Dendritic cell treated with granulocyte-macrophage colony-stimulating factor and Interleukin-4, amounts not matched to agents 40 ng/mL and 50 ng/mL, for 4 days (primary cell): ENCODE measurements around the gene HAT1.
A peak's percentile ranks its signal among the peaks of the same experiment; 100 is the strongest.

Experiments used
- H3K27ac Mint-ChIP-seq: one replicate; pipeline ENCODE4 v1.8.0; 2022; ENCODE audit warnings: mild to moderate bottlenecking, mixed read lengths
- H3K27me3 Mint-ChIP-seq: one replicate; pipeline ENCODE4 v1.8.0; 2022; ENCODE audit warnings: mild to moderate bottlenecking, mixed read lengths
- H3K36me3 Mint-ChIP-seq: one replicate; pipeline ENCODE4 v1.8.0; 2022; ENCODE audit warnings: low read depth, mixed read lengths
- H3K4me1 Mint-ChIP-seq: one replicate; pipeline ENCODE4 v1.8.0; 2022; ENCODE audit warnings: low read depth, mixed read lengths
- H3K4me3 Mint-ChIP-seq: one replicate; pipeline ENCODE4 v1.8.0; 2022; ENCODE audit warnings: mild to moderate bottlenecking, moderate library complexity, mixed read lengths
- H3K9me3 Mint-ChIP-seq: one replicate; pipeline ENCODE4 v1.8.0; 2022; ENCODE audit warnings: mixed read lengths
- intact Hi-C: fragments of 100-400 bp; cut with micrococcal nuclease; formaldehyde crosslinking; loops from one replicate; pipeline ENCODE4 v1.15.0; 2022

The HAT1 gene

DNA sequence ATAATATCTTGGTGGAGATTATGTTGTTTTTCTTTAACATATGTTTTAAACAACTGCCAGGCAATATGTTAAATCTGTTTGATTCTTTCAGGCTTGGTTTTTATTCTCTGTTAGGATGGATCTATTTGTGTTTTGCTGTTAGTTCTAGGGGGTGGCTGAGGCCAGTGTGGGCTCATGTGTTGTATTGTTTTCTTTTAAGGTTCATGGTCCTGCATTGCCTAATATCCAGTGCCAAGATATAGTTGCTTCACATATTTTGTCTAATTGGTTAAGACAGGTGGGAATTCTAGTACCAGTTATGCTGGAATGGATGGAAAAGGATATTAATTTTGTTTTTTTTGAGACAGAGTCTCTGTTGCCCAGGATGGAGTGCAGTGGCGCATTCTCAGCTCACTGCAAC is 85.1 kb downstream of the HAT1 start:
- no peaks in the 10 kb centered on the region for H3K27me3 Mint-ChIP-seq
- H3K9me3 Mint-ChIP-seq, result no peaks in the 10 kb centered on the region
- no peaks in the 10 kb centered on the region for H3K36me3 Mint-ChIP-seq
- intact Hi-C loops, result loop anchor here (10.0 kb wide), 1 partner anchor 97 kb away; the partner anchor contains the start of gene DLX2
- no peak overlapping the region for H3K27ac Mint-ChIP-seq
- peaks cover 28% of the 10 kb centered on the region for H3K4me1 Mint-ChIP-seq
- no peak overlapping the region for H3K4me3 Mint-ChIP-seq

DNA sequence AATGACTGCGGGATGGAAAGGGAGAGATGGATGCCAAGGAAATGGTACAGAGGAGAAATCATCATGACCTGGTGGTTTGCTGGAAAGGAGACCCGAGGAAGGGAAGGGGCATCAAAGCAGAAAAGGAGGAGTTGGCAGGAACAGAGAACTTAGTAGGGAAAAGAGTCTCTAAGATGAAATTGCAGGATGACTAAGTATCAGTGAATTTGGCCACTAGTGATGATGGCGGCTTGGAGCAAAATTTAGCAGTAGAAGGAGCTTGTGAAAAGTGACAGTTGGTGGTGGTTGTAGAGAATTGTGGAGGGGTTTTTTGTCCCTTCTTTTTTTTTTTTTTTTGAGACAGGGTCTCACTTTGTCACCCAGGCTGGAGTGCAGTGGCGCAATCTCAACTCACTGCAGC is 87.6 kb downstream of the HAT1 start:
- H3K9me3 Mint-ChIP-seq, result no peaks in the 10 kb centered on the region
- H3K27ac Mint-ChIP-seq, result no peak overlapping the region
- intact Hi-C loops, result loop anchor here (10.0 kb wide), 1 partner anchor 95 kb away; the partner anchor contains the start of gene DLX2
- no peak overlapping the region for H3K4me3 Mint-ChIP-seq
- no peaks in the 10 kb centered on the region for H3K27me3 Mint-ChIP-seq
- no peaks in the 10 kb centered on the region for H3K36me3 Mint-ChIP-seq
- peaks cover 45% of the 10 kb centered on the region for H3K4me1 Mint-ChIP-seq

DNA sequence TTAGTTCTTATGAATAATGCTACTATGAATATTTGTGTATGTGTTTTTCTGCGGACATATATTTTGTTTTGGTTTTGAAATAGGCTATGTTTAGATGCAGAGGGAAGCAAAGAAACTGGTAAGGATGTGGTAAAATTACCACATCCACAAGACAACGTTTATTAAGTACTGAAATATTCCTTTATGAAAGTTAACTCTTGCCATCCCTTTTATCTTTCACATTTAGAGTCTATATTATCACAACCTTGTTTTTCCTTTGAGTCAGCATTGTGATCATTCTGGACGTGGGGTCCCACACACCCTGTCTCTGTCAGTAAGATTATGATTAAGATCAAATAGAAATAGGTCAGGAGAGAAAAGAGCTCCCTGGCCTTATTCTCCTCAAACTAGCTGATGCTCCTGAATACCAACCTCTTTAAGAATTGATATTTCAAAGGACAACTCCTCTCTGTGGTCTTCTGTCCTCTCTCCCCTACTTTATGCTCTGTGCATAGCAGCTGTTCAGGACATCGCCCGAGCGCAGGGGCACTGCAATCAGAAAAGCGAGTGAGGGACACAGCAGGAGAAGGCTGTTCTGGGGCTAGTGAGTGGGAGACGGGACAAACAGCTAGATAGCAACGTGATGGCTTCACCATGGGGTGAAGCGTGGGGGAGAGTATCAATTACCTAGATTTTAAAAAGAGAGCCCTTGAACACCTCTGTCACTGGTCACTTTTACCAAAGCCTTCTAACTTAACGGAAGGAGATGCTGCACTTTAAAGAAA is 89.7 kb downstream of the HAT1 start:
- no peak overlapping the region for H3K4me3 Mint-ChIP-seq
- no peaks in the 10 kb centered on the region for H3K27me3 Mint-ChIP-seq
- H3K27ac Mint-ChIP-seq, result peak overlapping the region; percentile 6
- no peaks in the 10 kb centered on the region for H3K9me3 Mint-ChIP-seq
- intact Hi-C loops, result no loop called here
- H3K36me3 Mint-ChIP-seq, result no peaks in the 10 kb centered on the region
- H3K4me1 Mint-ChIP-seq, result peaks cover 51% of the 10 kb centered on the region

DNA sequence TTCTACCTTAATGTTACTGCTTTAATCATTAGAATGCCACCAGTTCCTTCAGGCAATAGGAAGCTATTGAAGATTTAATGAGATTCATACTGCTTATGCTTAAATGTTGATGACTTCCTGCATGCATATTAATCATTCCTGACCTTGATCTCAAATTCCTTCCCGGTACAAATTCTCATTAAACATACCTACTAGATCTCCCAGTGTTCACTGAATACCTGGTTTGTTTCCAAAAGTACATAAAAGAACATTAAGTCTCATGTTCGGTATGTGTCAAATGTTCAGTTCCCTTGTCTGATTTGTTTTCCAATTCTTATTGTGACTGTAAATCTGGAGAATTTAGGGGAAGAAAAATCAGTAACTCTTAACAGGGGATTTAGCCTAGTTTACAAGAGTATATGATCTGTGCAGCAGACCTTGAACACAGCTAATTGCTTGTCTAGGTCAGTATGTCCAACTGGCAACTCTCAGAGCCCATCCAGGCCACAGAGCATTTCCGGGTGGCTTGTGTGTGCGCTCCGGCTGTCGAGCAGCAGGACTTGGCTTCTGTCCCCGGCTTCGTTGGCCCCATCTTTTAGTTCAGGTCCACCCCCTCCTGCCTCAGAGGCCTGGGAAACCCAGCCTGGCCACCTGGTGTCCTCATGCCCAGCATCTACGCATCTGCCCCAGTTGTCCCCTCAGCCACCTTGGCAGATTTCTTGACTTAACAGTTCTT is 90.6 kb downstream of the HAT1 start:
- no peak overlapping the region for H3K4me3 Mint-ChIP-seq
- no peaks in the 10 kb centered on the region for H3K9me3 Mint-ChIP-seq
- no peaks in the 10 kb centered on the region for H3K36me3 Mint-ChIP-seq
- H3K4me1 Mint-ChIP-seq, result peaks cover 57% of the 10 kb centered on the region
- intact Hi-C loops, result no loop called here
- no peak overlapping the region for H3K27ac Mint-ChIP-seq
- no peaks in the 10 kb centered on the region for H3K27me3 Mint-ChIP-seq

DNA sequence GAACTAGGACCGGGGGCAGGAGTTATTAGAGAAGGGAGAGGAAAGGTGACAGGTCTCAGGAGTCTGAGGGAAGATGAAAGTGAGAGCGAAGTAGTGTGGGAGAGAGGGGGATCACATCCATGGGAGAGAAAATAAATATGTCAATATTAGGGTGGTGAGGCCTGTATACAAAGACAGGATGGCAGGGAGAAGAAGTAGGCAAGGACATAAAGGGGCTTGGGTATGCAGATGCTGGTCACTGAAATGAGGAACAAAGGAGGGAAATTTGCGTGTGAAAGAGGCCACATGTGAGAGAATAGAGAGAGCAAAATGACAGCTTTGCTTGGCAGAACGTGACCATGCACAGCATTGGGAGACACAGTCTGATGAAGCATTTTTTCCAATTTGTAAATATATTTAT is 91.1 kb downstream of the HAT1 start:
- Mint-ChIP-seq H3K36me3 (no peaks in the 10 kb centered on the region), H3K27me3 (no peaks in the 10 kb centered on the region), H3K4me3 (no peak overlapping the region), H3K27ac (no peak overlapping the region), H3K9me3 (no peaks in the 10 kb centered on the region), H3K4me1 (peaks cover 62% of the 10 kb centered on the region)
- intact Hi-C loops, result no loop called here

DNA sequence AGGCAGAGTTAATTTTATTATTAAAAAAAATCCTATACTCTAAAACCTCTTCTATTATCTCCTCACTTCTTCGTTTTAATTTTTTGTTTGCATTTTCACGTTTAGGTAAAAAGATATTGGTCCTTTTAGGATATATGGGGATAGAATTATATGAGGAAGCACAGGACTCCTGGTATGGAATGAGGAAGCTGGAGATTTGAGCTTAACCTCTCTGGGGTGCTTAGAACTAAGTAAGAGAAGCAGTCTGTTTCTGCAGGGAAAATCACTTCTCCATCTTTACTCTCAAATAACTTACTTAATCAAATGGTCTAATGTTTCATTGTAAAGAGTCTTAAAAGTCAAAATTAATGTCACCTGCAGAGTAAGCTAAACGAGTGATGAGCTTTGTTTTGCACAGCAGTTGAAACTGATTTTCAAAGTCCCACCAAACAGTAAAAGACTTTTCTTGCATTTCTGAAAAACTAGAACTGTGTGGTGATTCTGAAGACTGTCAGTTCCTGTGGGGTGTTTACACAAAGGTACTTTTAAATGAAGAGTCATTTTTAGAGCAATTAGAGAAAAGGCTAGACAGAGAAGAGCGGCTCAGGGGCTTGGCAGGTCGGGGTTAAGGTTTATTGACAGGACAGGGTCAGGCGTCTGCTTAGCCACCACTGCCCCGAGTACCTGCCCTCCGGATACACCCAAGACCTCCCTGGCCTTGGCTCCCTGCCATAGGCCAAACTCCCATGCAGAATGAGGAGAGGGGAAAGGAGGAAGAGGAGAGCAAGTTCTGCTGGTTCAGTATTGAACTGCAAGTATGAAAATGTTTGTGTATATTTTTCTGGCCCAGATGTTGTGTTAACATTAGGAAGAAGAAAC is 99.0 kb downstream of the HAT1 start:
- intact Hi-C loops, result no loop called here
- Mint-ChIP-seq H3K27me3 (no peaks in the 10 kb centered on the region), H3K4me3 (no peak overlapping the region), H3K27ac (peak overlapping the region; percentile 13), H3K36me3 (no peaks in the 10 kb centered on the region), H3K9me3 (no peaks in the 10 kb centered on the region), H3K4me1 (peaks cover 27% of the 10 kb centered on the region)

DNA sequence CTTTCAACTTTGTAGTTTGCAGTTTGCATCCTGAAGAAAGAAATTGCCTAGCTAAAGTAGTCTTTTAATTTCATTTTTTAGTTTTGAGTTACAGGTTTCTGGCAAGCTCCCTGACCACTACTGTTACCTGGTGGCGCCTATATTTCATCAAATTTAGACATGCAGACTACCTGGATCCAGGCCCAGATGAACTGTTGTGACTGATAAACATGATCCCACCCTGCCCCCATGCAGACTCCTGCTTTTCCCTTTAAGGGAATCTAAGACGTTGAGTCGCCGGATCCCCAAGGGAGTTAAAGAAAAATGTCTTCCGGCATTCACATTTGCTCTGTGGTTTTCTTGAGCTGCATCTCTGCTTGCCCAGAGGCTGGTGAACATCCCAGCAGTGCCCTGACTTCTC is 99.7 kb downstream of the HAT1 start:
- Mint-ChIP-seq H3K9me3 (no peaks in the 10 kb centered on the region), H3K36me3 (no peaks in the 10 kb centered on the region), H3K27ac (no peak overlapping the region), H3K27me3 (no peaks in the 10 kb centered on the region), H3K4me3 (no peak overlapping the region), H3K4me1 (peaks cover 21% of the 10 kb centered on the region)
- intact Hi-C loops, result no loop called here

DNA sequence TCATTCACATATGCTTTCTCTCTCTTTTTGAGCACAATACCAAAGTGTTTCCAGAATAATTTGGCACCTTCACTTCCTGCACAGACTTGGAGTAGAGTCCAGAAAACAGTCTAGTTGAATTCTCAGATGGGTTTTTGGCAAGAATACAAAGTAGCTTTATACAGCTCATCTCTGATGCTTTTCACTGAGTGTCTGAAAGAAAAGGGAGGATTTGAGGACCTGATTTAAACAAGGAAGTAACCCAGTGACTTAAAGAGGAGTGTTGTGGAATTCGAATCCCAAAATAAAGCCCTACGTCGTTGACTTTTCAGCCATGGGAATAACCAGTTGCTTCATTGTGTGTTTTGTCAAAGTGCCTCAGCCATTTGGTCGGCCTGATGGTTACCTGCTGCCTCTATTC is 109.3 kb downstream of the HAT1 start:
- Mint-ChIP-seq H3K27ac (no peak overlapping the region), H3K27me3 (no peaks in the 10 kb centered on the region), H3K36me3 (no peaks in the 10 kb centered on the region), H3K4me3 (no peak overlapping the region), H3K4me1 (peaks cover 8% of the 10 kb centered on the region), H3K9me3 (no peaks in the 10 kb centered on the region)
- intact Hi-C loops, result no loop called here
